GM23248 (cell line): Measurements from ENCODE around the gene RBFOX1.

ENCODE experiments used
- EZH2 ChIP-seq: fragments of 200-600 bp; sonication (generic); IDR thresholded peaks from 2 replicates; pipeline ENCODE4 v1.6.1; 2018; ENCODE audit warnings: antibody characterized with exemption, mild to moderate bottlenecking; ENCODE audit not compliant: insufficient read depth, poor library complexity, severe bottlenecking
- EZH2phosphoT487 ChIP-seq: fragments of 200-600 bp; sonication (generic); IDR thresholded peaks from 2 replicates; pipeline ENCODE4 v1.6.1; 2018; ENCODE audit warnings: antibody characterized with exemption, moderate library complexity, mild to moderate bottlenecking, low read depth; ENCODE audit not compliant: insufficient read depth

- TF ChIP-seq EZH2phosphoT487 (no peak), EZH2 (no peak)
These were observed 8.3 kb downstream of the RBFOX1 start for GRCh38 chr16:7340938-7341337.
